GM12865 (cell line): Measurements from ENCODE around the gene POLR2H.

ENCODE experiments used
- DNase-seq: peaks from one replicate; pipeline ENCODE4 v3.0.0; 2010; ENCODE audit warnings: low read depth
- H3K4me3 ChIP-seq: 2 replicates; pipeline ENCODE4 v1.5.1; 2011; ENCODE audit warnings: mild to moderate bottlenecking, low read depth, low read length, control low read depth
- TF ChIP-seq, protein P1 (sequence below): IDR thresholded peaks from 2 replicates; pipeline ENCODE4 v1.5.1; 2011; ENCODE audit warnings: low read length, control low read depth, low read depth, inconsistent platforms; ENCODE audit not compliant: insufficient read depth; ENCODE audit errors: missing control alignments

The POLR2H gene

DNA sequence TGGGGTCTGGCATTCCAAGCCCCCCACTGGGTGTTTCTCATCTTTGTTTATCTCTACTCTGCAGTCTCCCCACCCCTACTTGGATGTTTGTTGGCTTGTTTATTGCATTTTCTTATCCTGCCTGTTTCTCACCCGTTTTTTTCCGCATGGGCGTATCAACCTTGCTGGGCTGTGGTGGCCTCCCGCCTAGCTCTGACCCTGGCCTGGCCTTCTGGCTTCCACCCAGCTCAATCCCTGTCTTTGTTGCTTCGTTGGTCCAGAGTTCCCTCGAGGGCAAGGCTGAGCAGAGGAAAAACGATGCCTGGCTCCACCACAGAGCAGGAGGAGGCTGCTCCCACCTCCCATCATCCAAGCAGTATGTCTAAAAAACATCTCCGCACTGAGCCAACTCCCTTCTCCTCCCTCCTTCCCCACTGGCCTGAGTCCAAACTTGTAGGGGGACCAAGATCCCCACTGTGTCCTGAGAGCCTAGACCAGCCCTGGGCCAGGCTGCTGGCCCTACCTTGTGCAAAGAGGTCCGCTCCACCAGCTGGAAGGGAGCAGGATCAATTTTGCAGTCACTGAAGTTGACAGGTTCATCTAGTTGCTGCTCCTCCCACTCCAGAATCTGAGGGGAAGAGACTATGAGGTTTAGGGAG is 9.9 kb upstream of the POLR2H start:
- no peak overlapping the region for H3K4me3 ChIP-seq
- DNase-seq, result no peak
- TF ChIP-seq, protein P1, sequence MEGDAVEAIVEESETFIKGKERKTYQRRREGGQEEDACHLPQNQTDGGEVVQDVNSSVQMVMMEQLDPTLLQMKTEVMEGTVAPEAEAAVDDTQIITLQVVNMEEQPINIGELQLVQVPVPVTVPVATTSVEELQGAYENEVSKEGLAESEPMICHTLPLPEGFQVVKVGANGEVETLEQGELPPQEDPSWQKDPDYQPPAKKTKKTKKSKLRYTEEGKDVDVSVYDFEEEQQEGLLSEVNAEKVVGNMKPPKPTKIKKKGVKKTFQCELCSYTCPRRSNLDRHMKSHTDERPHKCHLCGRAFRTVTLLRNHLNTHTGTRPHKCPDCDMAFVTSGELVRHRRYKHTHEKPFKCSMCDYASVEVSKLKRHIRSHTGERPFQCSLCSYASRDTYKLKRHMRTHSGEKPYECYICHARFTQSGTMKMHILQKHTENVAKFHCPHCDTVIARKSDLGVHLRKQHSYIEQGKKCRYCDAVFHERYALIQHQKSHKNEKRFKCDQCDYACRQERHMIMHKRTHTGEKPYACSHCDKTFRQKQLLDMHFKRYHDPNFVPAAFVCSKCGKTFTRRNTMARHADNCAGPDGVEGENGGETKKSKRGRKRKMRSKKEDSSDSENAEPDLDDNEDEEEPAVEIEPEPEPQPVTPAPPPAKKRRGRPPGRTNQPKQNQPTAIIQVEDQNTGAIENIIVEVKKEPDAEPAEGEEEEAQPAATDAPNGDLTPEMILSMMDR, result no peak

GRCh38 chr3:184352149-184352785 is 9.2 kb upstream of the POLR2H start:
- DNase-seq, result no peak
- TF ChIP-seq, protein P1, result no peak
- no peak overlapping the region for H3K4me3 ChIP-seq

- no peak overlapping the region for H3K4me3 ChIP-seq
- TF ChIP-seq, protein P1, result no peak
- DNase-seq, result no peak
Measured at GRCh38 chr3:184352897-184353545, 8.5 kb upstream of the POLR2H start.

DNA sequence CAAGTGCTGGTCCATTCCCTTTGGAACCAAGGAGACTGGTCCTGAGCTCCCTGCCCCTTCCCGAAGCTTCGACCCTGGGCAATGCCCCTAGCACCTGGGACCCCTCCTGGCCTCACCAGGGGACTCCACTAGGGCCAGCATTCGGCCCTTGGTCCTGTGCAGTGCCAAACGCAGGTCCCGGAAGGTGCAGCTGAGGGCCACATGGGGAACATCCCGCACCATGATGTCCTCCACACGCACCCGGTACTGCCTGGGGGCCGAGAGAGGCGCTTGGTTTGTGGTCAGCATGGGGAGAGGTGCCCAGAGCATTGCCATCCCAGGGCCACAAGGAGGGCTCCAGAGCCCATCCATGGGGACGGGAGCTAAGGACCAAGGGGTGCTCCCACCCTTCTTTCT is 8.0 kb upstream of the POLR2H start:
- H3K4me3 ChIP-seq, result no peak overlapping the region
- TF ChIP-seq, protein P1, result no peak
- no peak for DNase-seq

GRCh38 chr3:184354121-184354728 is 7.3 kb upstream of the POLR2H start:
- TF ChIP-seq, protein P1, result peak; percentile 78
- no peak overlapping the region for H3K4me3 ChIP-seq
- peak; percentile 51 for DNase-seq

DNA sequence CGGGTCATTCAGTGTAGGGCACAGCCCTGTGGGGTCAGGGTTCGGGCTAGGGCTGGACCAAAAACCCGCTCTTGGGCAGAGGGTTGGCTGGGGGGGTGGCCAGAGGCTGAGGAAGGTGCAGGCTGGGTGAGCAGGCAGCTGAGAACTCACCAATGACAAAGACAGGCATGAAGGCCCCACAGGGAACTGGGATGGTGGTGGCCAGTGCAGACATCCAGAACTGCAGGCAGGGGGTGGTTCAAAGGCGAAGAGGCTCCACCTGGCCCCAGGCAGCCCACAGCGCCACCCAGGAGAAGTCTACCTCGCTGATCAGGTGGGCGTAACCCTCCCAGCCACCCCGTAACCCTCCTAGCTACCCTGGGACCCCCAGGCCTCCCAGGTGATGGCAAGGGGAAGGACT is 6.8 kb upstream of the POLR2H start:
- H3K4me3 ChIP-seq, result no peak overlapping the region
- no peak for DNase-seq
- TF ChIP-seq, protein P1, result no peak
